ENCODE data around the gene WBP2. TPM values are rescaled to one million over a fixed set of nuclear protein-coding genes. Genes with fewer than 3 reads are reported as not detected.

Gene WBP2
- total and polyA plus RNA-seq, 2 of the 13 experiments (the other 11 are each of a cell fraction or from before 2014, with no cell fraction given): 29.2 to 29.5 TPM

- Histone ChIP-seq H3K36me3 (replicated peaks in 1 of 2; ENCODE audit: control insufficient read depth in 1 of 2, insufficient read depth in 2 of 2, low read length in 2 of 2) (peaks cover 7 to 30% of the 10 kb centered on the region in 2 experiments), H3K27me3 (ENCODE audit: control insufficient read depth in 1 of 2, insufficient read depth in 2 of 2, low read length in 2 of 2) (no peaks in the 10 kb centered on the region), H3K9ac (ENCODE audit: insufficient read depth, low read depth, low read length) (peak overlapping the region; percentile 11; the same call in 1 of the 2 replicates), H4K20me1 (ENCODE audit: insufficient read depth, low read length) (0 out of 2 replicates have a peak, but pooled peaks cover 2% of the 10 kb centered on the region), H3K9me3 (ENCODE audit: low read length) (no peaks in the 10 kb centered on the region), H3K27ac (ENCODE audit: extremely low read length, insufficient read depth, low read length) (peak overlapping the region; percentile 69), H3K4me2 (ENCODE audit: low read depth, low read length) (peak overlapping the region; percentile 96), H3K79me2 (ENCODE audit: insufficient read depth, low read length) (no peaks in the 10 kb centered on the region), H2AFZ (ENCODE audit: low read length) (no peak overlapping the region), H3K4me3 (replicated peaks in 1 of 3; ENCODE audit: insufficient read depth in 1 of 3, low read depth in 2 of 3, low read length in 3 of 3) (peak overlapping the region in 1 of 3 experiments; percentile 19; a peak in 1 of 6 replicates), H3K4me1 (ENCODE audit: insufficient read depth, low read length) (peaks cover 70% of the 10 kb centered on the region)
- DNase-seq (ENCODE audit: low spot score): no peak
- no peak for FAIRE-seq
- WGBS (ENCODE audit: low lambda C conversion rate): 80% methylated on average over 22 of the region's 22 CpGs
- in situ Hi-C loops (cut with HindIII; ENCODE audit: extremely low pct_ligation_motif_present, low pct_unique_long_range_greater_than_20kb) (no loop called here), intact Hi-C loops (cut with micrococcal nuclease; ENCODE audit: unreplicated experiment) (loop anchor here (2.0 kb wide), 1 partner anchor 67 kb away; a partner anchor contains a TSS)
- CTCF ChIA-PET (ENCODE audit: low intra/inter-chr PET ratio, low total read pairs): interaction anchor here (3.0 kb wide), 1 partner anchor 15 kb away, joined by 7 read pairs; no protein-coding TSS in a partner anchor
- no peak for ATAC-seq
- POLR2A ChIA-PET: interaction anchor here (0.7 to 7.7 kb wide), 26 partner anchors 10 to 154 kb away, joined by 3 to 229 read pairs (median 13); partner anchors contain the start of genes CDK3, GALK1, MRPL38 and TRIM47
- TSS peak; percentile 24 for BruUV-seq (replicated peaks)
- TF ChIP-seq HOXA3 (CRISPR knock-in tag; IDR thresholded peaks at IDR 0.05) (0 out of 2 replicates have a peak, but pooled peaks have one; percentile 13), KLF16 (CRISPR knock-in tag; IDR thresholded peaks at IDR 0.05) (0 out of 4 replicates have a peak, but pooled peaks of 1 of the 2 experiments have one; percentile 14), ZNF468 (CRISPR knock-in tag; IDR thresholded peaks at IDR 0.05) (0 out of 2 replicates have a peak, but pooled peaks have one; percentile 33), FLYWCH1 (CRISPR knock-in tag; IDR thresholded peaks at IDR 0.05) (no peak), ZC3H13 (CRISPR knock-in tag; IDR thresholded peaks at IDR 0.05) (peak; percentile 34; the same call in 1 of the 2 replicates), ZBTB33 (CRISPR knock-in tag; IDR thresholded peaks at IDR 0.05) (peak; percentile 68; the same call in 1 of the 2 replicates), DR1 (CRISPR knock-in tag; IDR thresholded peaks at IDR 0.05) (0 out of 2 replicates have a peak, but pooled peaks have one; percentile 2), SP4 (CRISPR knock-in tag; IDR thresholded peaks at IDR 0.05) (0 out of 2 replicates have a peak, but pooled peaks have one; percentile 7), MED8 (CRISPR knock-in tag; IDR thresholded peaks at IDR 0.05; ENCODE audit: insufficient replicate concordance) (no peak), ZNF512B (CRISPR knock-in tag; IDR thresholded peaks at IDR 0.05; ENCODE audit: borderline replicate concordance) (0 out of 2 replicates have a peak, but pooled peaks have one; percentile 9)
- TF ChIP-seq, protein P1, sequence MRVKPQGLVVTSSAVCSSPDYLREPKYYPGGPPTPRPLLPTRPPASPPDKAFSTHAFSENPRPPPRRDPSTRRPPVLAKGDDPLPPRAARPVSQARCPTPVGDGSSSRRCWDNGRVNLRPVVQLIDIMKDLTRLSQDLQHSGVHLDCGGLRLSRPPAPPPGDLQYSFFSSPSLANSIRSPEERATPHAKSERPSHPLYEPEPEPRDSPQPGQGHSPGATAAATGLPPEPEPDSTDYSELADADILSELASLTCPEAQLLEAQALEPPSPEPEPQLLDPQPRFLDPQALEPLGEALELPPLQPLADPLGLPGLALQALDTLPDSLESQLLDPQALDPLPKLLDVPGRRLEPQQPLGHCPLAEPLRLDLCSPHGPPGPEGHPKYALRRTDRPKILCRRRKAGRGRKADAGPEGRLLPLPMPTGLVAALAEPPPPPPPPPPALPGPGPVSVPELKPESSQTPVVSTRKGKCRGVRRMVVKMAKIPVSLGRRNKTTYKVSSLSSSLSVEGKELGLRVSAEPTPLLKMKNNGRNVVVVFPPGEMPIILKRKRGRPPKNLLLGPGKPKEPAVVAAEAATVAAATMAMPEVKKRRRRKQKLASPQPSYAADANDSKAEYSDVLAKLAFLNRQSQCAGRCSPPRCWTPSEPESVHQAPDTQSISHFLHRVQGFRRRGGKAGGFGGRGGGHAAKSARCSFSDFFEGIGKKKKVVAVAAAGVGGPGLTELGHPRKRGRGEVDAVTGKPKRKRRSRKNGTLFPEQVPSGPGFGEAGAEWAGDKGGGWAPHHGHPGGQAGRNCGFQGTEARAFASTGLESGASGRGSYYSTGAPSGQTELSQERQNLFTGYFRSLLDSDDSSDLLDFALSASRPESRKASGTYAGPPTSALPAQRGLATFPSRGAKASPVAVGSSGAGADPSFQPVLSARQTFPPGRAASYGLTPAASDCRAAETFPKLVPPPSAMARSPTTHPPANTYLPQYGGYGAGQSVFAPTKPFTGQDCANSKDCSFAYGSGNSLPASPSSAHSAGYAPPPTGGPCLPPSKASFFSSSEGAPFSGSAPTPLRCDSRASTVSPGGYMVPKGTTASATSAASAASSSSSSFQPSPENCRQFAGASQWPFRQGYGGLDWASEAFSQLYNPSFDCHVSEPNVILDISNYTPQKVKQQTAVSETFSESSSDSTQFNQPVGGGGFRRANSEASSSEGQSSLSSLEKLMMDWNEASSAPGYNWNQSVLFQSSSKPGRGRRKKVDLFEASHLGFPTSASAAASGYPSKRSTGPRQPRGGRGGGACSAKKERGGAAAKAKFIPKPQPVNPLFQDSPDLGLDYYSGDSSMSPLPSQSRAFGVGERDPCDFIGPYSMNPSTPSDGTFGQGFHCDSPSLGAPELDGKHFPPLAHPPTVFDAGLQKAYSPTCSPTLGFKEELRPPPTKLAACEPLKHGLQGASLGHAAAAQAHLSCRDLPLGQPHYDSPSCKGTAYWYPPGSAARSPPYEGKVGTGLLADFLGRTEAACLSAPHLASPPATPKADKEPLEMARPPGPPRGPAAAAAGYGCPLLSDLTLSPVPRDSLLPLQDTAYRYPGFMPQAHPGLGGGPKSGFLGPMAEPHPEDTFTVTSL (CRISPR knock-in tag; IDR thresholded peaks at IDR 0.05; ENCODE audit: borderline replicate concordance): no peak
Observed at GRCh38 chr17:75845933-75846691, 9.0 kb downstream of the WBP2 start.

Data from HepG2 (cell line).